IPS DF 4.7 (cell line): ENCODE results near the gene DNASE1L3.
"Not testable (repeated sequence)": the region's sequence is repeated elsewhere in the genome, so short reads cannot be mapped to it uniquely, and the experiment has no call there.

ENCODE experiments used
- DNase-seq: peaks from one replicate; pipeline ENCODE4 v3.0.0-alpha.2; 2013; ENCODE audit warnings: low spot score; ENCODE audit errors: extremely low read depth

The DNASE1L3 gene

GRCh38 chr3:58210761-58211460, at the start of gene DNASE1L3:
TSS of gene DNASE1L3 (minus strand) at chr3:58210972. CDS start at chr3:58210906, 66 bp downstream.
- DNase-seq, result no peak

GRCh38 chr3:58260261-58260731, 49.5 kb upstream of the DNASE1L3 start:
- no peak for DNase-seq

GRCh38 chr3:58258392-58259055, 47.8 kb upstream of the DNASE1L3 start:
- no peak for DNase-seq

GRCh38 chr3:58256511-58256910, 45.7 kb upstream of the DNASE1L3 start:
- DNase-seq, result no peak

- no peak for DNase-seq
These were observed 45.3 kb upstream of the DNASE1L3 start for GRCh38 chr3:58256061-58256460.

GRCh38 chr3:58254144-58254543, 43.4 kb upstream of the DNASE1L3 start:
- DNase-seq, result no peak

GRCh38 chr3:58251631-58252035, 40.9 kb upstream of the DNASE1L3 start:
- no peak for DNase-seq

- DNase-seq, result no peak
These were observed 39.4 kb upstream of the DNASE1L3 start for GRCh38 chr3:58250093-58250707.

- no peak for DNase-seq
These were observed 38.8 kb upstream of the DNASE1L3 start for GRCh38 chr3:58249358-58250092.

- DNase-seq, result no peak
These were observed 35.6 kb upstream of the DNASE1L3 start for GRCh38 chr3:58246148-58247047.

GRCh38 chr3:58243976-58244585, 33.3 kb upstream of the DNASE1L3 start:
- no peak for DNase-seq

- not testable (repeated sequence) for DNase-seq
These were observed 32.1 kb upstream of the DNASE1L3 start for GRCh38 chr3:58242860-58243259.

- no peak for DNase-seq
These were observed 31.6 kb upstream of the DNASE1L3 start for GRCh38 chr3:58242340-58242739.

GRCh38 chr3:58241306-58242044, 30.7 kb upstream of the DNASE1L3 start:
- no peak for DNase-seq

- DNase-seq, result no peak
These were observed 28.1 kb upstream of the DNASE1L3 start for GRCh38 chr3:58238830-58239229.

GRCh38 chr3:58237941-58238681, 27.3 kb upstream of the DNASE1L3 start:
- DNase-seq, result no peak

- DNase-seq, result no peak
These were observed 26.6 kb upstream of the DNASE1L3 start, which contains the start of gene ABHD6 for GRCh38 chr3:58237238-58237940. TSS of gene ABHD6 (plus strand) at chr3:58237792. CDS start at chr3:58256587, 18,795 bp downstream.
